HG03097 (cell line): ENCODE measurements around the gene ST8SIA4.
A peak's percentile ranks its signal among the peaks of the same experiment; 100 is the strongest.
"Not testable (repeated sequence)": the region's sequence is repeated elsewhere in the genome, so short reads cannot be mapped to it uniquely, and the experiment has no call there.

Source experiments
- ATAC-seq: cut with Tn5 transposase; IDR thresholded peaks from one replicate; pipeline ENCODE4 v1.9.1; 2021; ENCODE audit not compliant: unreplicated experiment, low FRiP score

Gene ST8SIA4

GRCh38 chr5:100789694-100790093 is 113.4 kb downstream of the ST8SIA4 start:
- ATAC-seq: no peak

- ATAC-seq: no peak
Measured at GRCh38 chr5:100788417-100788816, 114.7 kb downstream of the ST8SIA4 start.

- peak; percentile 60 for ATAC-seq
Measured at GRCh38 chr5:100787648-100788047, 115.4 kb downstream of the ST8SIA4 start.

GRCh38 chr5:100785536-100785935 is 117.5 kb downstream of the ST8SIA4 start:
- not testable (repeated sequence) for ATAC-seq

- ATAC-seq: peak; percentile 77
Measured at GRCh38 chr5:100780376-100780870, 122.7 kb downstream of the ST8SIA4 start.

GRCh38 chr5:100779669-100780375 is 123.3 kb downstream of the ST8SIA4 start:
- ATAC-seq: peak; percentile 26

GRCh38 chr5:100777680-100778300 is 125.3 kb downstream of the ST8SIA4 start:
- ATAC-seq: peak; percentile 58

GRCh38 chr5:100775533-100775855 is 127.6 kb downstream of the ST8SIA4 start:
- no peak for ATAC-seq

- ATAC-seq: no peak
Measured at GRCh38 chr5:100772548-100772947, 130.5 kb downstream of the ST8SIA4 start.

GRCh38 chr5:100772006-100772405 is 131.1 kb downstream of the ST8SIA4 start:
- ATAC-seq: no peak

GRCh38 chr5:100771181-100771580 is 131.9 kb downstream of the ST8SIA4 start:
- ATAC-seq: no peak

GRCh38 chr5:100768221-100768620 is 134.9 kb downstream of the ST8SIA4 start:
- ATAC-seq: no peak

- no peak for ATAC-seq
Measured at GRCh38 chr5:100762995-100763394, 140.1 kb downstream of the ST8SIA4 start.

GRCh38 chr5:100762108-100762507 is 141.0 kb downstream of the ST8SIA4 start:
- no peak for ATAC-seq

GRCh38 chr5:100761192-100761591 is 141.9 kb downstream of the ST8SIA4 start:
- ATAC-seq: no peak

GRCh38 chr5:100760688-100761087 is 142.4 kb downstream of the ST8SIA4 start:
- ATAC-seq: no peak

- ATAC-seq: no peak
Measured at GRCh38 chr5:100758780-100759179, 144.3 kb downstream of the ST8SIA4 start.

- ATAC-seq: no peak
Measured at GRCh38 chr5:100758306-100758705, 144.8 kb downstream of the ST8SIA4 start.

- no peak for ATAC-seq
Measured at GRCh38 chr5:100757618-100758017, 145.5 kb downstream of the ST8SIA4 start.
